ENCODE data around the gene SYNE1.
"Not testable (repeated sequence)": the region's sequence is repeated elsewhere in the genome, so short reads cannot be mapped to it uniquely, and the experiment has no call there.

The SYNE1 gene

DNA sequence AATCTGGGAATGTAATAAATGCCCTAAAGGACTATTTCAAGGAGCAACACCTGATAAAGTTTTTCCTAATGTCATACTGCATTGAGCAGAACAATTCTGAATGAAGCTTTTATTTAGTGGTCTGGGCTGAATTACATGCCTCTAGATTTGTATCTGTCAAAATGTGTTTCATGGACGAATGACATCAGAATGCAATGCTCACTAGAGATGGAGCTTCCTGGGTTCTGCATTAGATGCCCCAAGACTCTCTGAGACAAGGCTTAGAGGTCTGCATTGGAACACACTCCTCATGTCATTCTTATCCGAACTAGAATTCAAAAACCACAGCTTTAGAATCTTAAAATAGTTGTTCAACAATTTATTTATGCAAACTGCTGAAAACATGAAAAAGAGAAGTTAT is 62.0 kb downstream of the SYNE1 start:
- no peaks in the 10 kb centered on the region for H3K9me3 Mint-ChIP-seq
- no peak overlapping the region for H3K27ac Mint-ChIP-seq (ENCODE audit: low read depth)
- H3K27me3 Mint-ChIP-seq, result no peaks in the 10 kb centered on the region
- H3K4me1 Mint-ChIP-seq, result peaks cover 61% of the 10 kb centered on the region
- H3K36me3 Mint-ChIP-seq (ENCODE audit: insufficient read depth), result no peaks in the 10 kb centered on the region
- no peak overlapping the region for H3K4me3 Mint-ChIP-seq
- ATAC-seq (replicated peaks; ENCODE audit: extremely low read depth, poor library complexity, severe bottlenecking) (peak; percentile 19), DNase-seq (ENCODE audit: low spot score in 2 of 2) (no peak)

DNA sequence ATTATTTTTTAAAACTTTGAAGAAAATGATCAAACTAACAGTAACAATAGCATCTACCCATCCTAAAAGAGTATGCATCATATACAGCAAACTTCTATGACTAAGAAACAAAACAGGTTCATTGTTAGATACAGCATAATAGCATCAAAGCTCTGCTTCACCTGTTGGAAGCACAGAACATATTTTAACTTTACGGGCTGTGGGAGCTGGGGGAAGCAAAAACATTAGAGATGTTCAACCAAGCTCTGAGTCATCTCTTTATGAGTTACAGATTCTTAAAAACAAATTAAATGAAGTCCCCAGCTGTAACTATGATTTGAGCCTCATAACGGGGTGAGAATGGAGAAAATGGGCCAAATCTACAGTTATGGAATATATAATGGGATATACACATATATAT is 63.4 kb downstream of the SYNE1 start:
- no peak for ATAC-seq (replicated peaks; ENCODE audit: extremely low read depth, poor library complexity, severe bottlenecking)
- Mint-ChIP-seq H3K36me3 (ENCODE audit: insufficient read depth) (no peaks in the 10 kb centered on the region), H3K9me3 (no peaks in the 10 kb centered on the region), H3K27me3 (no peaks in the 10 kb centered on the region), H3K4me3 (no peak overlapping the region), H3K27ac (ENCODE audit: low read depth) (no peak overlapping the region), H3K4me1 (peaks cover 60% of the 10 kb centered on the region)
- no peak for DNase-seq (ENCODE audit: low spot score in 2 of 2)

DNA sequence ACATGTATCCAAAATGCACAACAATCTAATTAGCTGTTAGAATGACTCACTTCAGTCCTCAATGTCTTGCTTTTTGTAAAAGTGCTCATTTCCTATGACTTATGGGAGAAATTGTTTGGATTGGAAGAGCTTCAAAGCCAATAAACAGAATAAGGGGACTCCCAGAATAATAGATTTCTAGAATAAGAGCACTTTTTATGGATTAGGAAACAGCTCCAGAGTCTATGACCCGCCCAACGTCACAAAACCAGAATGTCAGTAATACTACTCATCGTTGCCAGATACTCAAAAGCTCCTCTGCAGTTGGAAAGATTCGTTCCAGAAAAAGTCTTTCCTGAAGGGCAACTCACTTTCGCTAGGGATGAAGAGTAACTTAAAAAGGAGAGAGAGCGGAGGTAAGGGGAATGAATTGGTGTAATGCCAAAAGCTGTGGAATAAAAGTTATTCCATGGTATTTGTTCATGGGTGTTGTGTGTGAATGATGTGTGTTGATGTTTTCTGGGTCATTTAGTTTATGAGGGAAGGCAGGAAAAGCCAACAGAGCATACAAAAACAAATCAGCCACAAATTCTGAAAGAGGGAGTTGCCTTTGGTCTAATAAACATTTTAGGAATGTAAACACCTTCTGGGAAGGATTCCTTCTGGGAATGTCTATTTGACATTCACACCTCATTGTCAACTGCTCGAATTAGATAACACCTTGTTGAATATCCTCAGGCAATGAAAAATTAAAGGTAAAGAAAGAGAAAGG is 64.6 kb downstream of the SYNE1 start:
- ATAC-seq (replicated peaks; ENCODE audit: extremely low read depth, poor library complexity, severe bottlenecking), result no peak
- H3K4me3 Mint-ChIP-seq, result no peak overlapping the region
- H3K27ac Mint-ChIP-seq (ENCODE audit: low read depth), result peak overlapping the region; percentile 58
- H3K4me1 Mint-ChIP-seq, result peaks cover 62% of the 10 kb centered on the region
- H3K9me3 Mint-ChIP-seq, result no peaks in the 10 kb centered on the region
- no peaks in the 10 kb centered on the region for H3K36me3 Mint-ChIP-seq (ENCODE audit: insufficient read depth)
- H3K27me3 Mint-ChIP-seq, result no peaks in the 10 kb centered on the region
- no peak for DNase-seq (ENCODE audit: low spot score in 2 of 2)

DNA sequence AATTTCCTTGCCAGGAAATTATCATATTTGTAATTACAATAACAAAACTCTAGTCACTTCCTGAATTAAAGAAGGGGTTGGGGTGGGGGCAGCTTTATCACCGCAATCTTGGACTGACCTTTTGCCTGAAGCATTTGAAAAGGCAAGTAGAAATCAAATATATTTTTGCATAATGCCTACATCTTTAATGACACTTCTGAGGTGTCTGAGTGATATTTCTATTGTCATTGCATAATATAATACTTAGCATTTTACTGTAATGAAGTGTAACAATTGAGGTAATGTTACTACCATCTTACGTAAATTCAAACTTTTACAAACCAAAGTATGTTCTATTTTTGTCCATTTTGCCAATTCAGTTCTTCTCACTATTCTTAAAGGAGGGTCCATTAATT is 65.2 kb downstream of the SYNE1 start:
- Mint-ChIP-seq H3K4me3 (no peak overlapping the region), H3K4me1 (peaks cover 68% of the 10 kb centered on the region)
- ATAC-seq (replicated peaks; ENCODE audit: extremely low read depth, poor library complexity, severe bottlenecking), result no peak

DNA sequence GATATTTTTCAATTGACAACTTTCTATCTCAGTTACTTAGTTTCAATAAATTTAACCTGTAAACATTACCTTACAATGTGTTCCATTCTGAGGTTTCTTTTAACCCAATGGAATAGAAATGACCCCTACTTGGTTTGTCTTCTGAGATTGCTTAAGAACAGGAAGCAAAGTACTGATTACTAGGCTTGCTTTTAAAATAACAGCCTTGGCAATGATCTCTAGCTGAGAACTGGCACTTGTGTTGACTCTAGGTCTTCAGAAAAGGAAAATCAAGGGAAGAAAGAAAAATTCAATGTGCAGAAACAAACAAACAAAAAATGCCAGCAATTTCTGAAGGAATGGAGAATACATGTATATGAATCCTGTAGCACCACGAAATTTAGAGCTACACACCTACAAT is 66.1 kb downstream of the SYNE1 start:
- Mint-ChIP-seq H3K9me3 (no peaks in the 10 kb centered on the region), H3K27me3 (no peaks in the 10 kb centered on the region), H3K4me3 (no peak overlapping the region), H3K36me3 (ENCODE audit: insufficient read depth) (peaks cover 3% of the 10 kb centered on the region), H3K4me1 (peaks cover 69% of the 10 kb centered on the region), H3K27ac (ENCODE audit: low read depth) (peak overlapping the region; percentile 19)
- no peak for ATAC-seq (replicated peaks; ENCODE audit: extremely low read depth, poor library complexity, severe bottlenecking)
- DNase-seq (ENCODE audit: low spot score in 2 of 2), result no peak

More for the DNA sequence above, 65.2 kb downstream of the SYNE1 start:
- H3K9me3 Mint-ChIP-seq, result no peaks in the 10 kb centered on the region
- DNase-seq (ENCODE audit: low spot score in 2 of 2), result no peak
- no peaks in the 10 kb centered on the region for H3K27me3 Mint-ChIP-seq
- H3K27ac Mint-ChIP-seq (ENCODE audit: low read depth), result peak overlapping the region; percentile 58
- H3K36me3 Mint-ChIP-seq (ENCODE audit: insufficient read depth), result no peaks in the 10 kb centered on the region

DNA sequence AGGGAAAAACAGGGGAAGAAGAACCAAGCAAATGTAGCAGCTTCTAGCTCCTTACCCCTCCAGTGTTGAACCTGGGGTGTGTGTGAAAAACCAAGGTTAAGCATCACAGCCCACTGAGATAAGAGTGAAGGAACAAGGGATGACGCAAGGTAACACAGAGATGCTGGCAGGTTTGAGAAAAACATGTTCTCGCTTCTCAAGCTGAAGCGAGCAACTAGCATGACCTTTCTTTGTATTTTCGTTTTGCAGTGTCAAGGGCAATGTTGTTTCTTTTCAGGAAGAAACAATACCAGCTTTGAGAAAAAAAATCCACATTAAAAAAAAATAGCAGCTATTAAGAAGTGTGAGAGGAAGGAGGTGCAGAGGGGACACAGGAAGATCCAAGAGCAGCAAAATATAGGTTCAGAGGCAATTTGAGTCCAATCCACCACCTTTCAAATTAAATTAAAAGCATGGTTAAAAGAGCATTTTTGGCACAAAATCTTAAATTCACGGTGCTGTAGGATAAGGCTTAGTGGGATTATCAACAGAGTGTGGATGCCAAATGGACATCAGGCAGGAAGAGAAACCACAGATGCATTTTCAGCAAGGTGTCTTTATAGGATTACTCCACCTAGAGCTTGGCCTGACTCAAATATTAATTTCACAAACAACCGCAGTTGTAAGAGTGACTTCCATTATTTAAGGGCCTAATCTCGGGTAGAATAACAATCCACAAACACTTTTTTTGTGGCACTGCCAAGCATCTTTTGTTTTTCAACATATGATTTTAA is 70.9 kb downstream of the SYNE1 start:
- Mint-ChIP-seq H3K27ac (ENCODE audit: low read depth) (peak overlapping the region; percentile 93), H3K27me3 (no peaks in the 10 kb centered on the region), H3K4me1 (peaks cover 61% of the 10 kb centered on the region), H3K9me3 (no peaks in the 10 kb centered on the region), H3K36me3 (ENCODE audit: insufficient read depth) (peaks cover 3% of the 10 kb centered on the region), H3K4me3 (peak overlapping the region; percentile 67)
- DNase-seq (ENCODE audit: low spot score in 2 of 2), result peak in 1 of 2 donors; percentile 43
- ATAC-seq (replicated peaks; ENCODE audit: extremely low read depth, poor library complexity, severe bottlenecking), result peak; percentile 88

- H3K4me1 Mint-ChIP-seq, result peaks cover 57% of the 10 kb centered on the region
- ATAC-seq (replicated peaks; ENCODE audit: extremely low read depth, poor library complexity, severe bottlenecking) (no peak), DNase-seq (ENCODE audit: low spot score in 2 of 2) (no peak)
- peaks cover 3% of the 10 kb centered on the region for H3K36me3 Mint-ChIP-seq (ENCODE audit: insufficient read depth)
- H3K4me3 Mint-ChIP-seq, result no peak overlapping the region
- peak overlapping the region; percentile 16 for H3K27ac Mint-ChIP-seq (ENCODE audit: low read depth)
- peaks cover 10% of the 10 kb centered on the region for H3K9me3 Mint-ChIP-seq
- no peaks in the 10 kb centered on the region for H3K27me3 Mint-ChIP-seq
Measured at GRCh38 chr6:152563177-152563576, 74.0 kb downstream of the SYNE1 start.

DNA sequence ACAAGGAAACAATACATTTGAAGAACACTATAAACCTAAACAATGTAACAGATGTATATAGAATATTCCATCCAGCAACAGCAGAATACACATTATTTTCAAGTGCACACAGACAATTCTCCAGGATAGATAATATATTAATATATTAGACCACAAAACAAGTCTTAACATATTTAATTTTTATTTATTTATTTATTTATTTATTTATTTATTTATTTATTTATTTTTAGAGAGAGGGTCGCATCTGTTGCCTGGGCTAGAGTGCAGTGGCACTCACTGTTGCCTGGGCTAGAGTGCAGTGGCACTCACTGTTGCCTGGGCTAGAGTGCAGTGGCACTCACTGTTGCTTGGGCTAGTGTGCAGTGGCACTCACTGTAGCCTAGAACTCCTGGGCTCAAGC is 78.4 kb downstream of the SYNE1 start:
- H3K36me3 Mint-ChIP-seq (ENCODE audit: insufficient read depth); H3K4me3 Mint-ChIP-seq; H3K27ac Mint-ChIP-seq (ENCODE audit: low read depth); ATAC-seq (replicated peaks; ENCODE audit: extremely low read depth, poor library complexity, severe bottlenecking); DNase-seq (ENCODE audit: low spot score in 2 of 2); H3K27me3 Mint-ChIP-seq: not testable (repeated sequence)
- Mint-ChIP-seq H3K4me1 (peaks cover 56% of the 10 kb centered on the region), H3K9me3 (peaks cover 24% of the 10 kb centered on the region)

- Mint-ChIP-seq H3K27ac (ENCODE audit: low read depth) (peak overlapping the region; percentile 52), H3K9me3 (peaks cover 24% of the 10 kb centered on the region), H3K4me1 (peaks cover 59% of the 10 kb centered on the region), H3K4me3 (no peak overlapping the region), H3K36me3 (ENCODE audit: insufficient read depth) (no peaks in the 10 kb centered on the region), H3K27me3 (no peaks in the 10 kb centered on the region)
- no peak for DNase-seq (ENCODE audit: low spot score in 2 of 2)
- no peak for ATAC-seq (replicated peaks; ENCODE audit: extremely low read depth, poor library complexity, severe bottlenecking)
Measured at GRCh38 chr6:152557502-152557901, 79.7 kb downstream of the SYNE1 start.

- H3K9me3 Mint-ChIP-seq, result peaks cover 23% of the 10 kb centered on the region
- peaks cover 46% of the 10 kb centered on the region for H3K4me1 Mint-ChIP-seq
Measured at GRCh38 chr6:152554851-152555250, 82.3 kb downstream of the SYNE1 start.

DNA sequence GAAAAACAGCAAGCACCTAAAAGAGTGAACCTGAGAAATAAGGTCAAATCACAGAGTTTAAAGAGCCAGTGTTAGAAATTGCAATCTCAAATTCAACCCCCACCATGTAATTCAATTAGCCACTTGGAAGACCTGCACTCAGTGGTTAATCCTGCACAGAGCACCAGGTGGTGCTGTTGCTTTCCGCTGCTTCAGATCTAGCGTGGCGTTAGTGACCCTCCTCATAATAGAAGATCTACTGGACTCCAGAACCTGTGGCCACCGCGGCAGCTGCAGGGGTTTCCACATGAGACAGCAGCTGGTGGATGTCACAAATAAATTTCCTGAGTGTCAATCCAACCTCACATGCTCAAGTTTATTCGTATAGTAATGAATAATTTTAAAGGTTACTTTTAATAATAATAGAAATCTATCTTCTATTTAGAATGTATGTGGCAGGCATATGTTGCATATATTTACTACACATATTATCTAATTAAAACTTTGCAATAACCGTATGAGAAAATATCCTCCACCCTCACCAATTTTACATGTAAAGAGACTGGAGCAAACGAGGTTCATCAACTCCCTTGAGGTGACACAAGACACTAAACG is 84.4 kb downstream of the SYNE1 start:
- H3K27me3 Mint-ChIP-seq, result no peaks in the 10 kb centered on the region

More at GRCh38 chr6:152554851-152555250, 82.3 kb downstream of the SYNE1 start:
- DNase-seq (ENCODE audit: low spot score in 2 of 2) (no peak), ATAC-seq (replicated peaks; ENCODE audit: extremely low read depth, poor library complexity, severe bottlenecking) (no peak)
- Mint-ChIP-seq H3K27ac (ENCODE audit: low read depth) (peak overlapping the region; percentile 1), H3K27me3 (no peaks in the 10 kb centered on the region), H3K4me3 (no peak overlapping the region), H3K36me3 (ENCODE audit: insufficient read depth) (no peaks in the 10 kb centered on the region)

GRCh38 chr6:152543519-152543918 is 93.6 kb downstream of the SYNE1 start:
- Mint-ChIP-seq H3K36me3 (ENCODE audit: insufficient read depth) (peaks cover 3% of the 10 kb centered on the region), H3K4me3 (no peak overlapping the region), H3K4me1 (peaks cover 11% of the 10 kb centered on the region), H3K27me3 (no peaks in the 10 kb centered on the region), H3K9me3 (no peaks in the 10 kb centered on the region), H3K27ac (ENCODE audit: low read depth) (no peak overlapping the region)
- no peak for DNase-seq (ENCODE audit: low spot score in 2 of 2)
- no peak for ATAC-seq (replicated peaks; ENCODE audit: extremely low read depth, poor library complexity, severe bottlenecking)

More for the DNA sequence above, 84.4 kb downstream of the SYNE1 start:
- Mint-ChIP-seq H3K4me3 (no peak overlapping the region), H3K27ac (ENCODE audit: low read depth) (peak overlapping the region; percentile 53), H3K4me1 (peaks cover 51% of the 10 kb centered on the region), H3K36me3 (ENCODE audit: insufficient read depth) (no peaks in the 10 kb centered on the region), H3K9me3 (peaks cover 9% of the 10 kb centered on the region)
- peak in 1 of 2 donors; percentile 30 for DNase-seq (ENCODE audit: low spot score in 2 of 2)
- ATAC-seq (replicated peaks; ENCODE audit: extremely low read depth, poor library complexity, severe bottlenecking), result peak; percentile 65

Data from central memory CD8-positive, alpha-beta T cell (primary cell).